ENCODE measurements around the gene PELI1. TPM values are rescaled to one million over a fixed set of nuclear protein-coding genes. Genes with fewer than 3 reads are reported as not detected.

PELI1 gene
- 10 to 100 TPM; 31.8 to 51.7 (median 40.6) TPM for total RNA-seq

- peak within 1 kb of the TSS; percentile 90 to 99 (median 93) for H3K4me3 ChIP-seq
- H3K4me1 ChIP-seq = peaks cover 0 to 2% of the 10 kb centered on the region in 2 donors
- H3K9me3 ChIP-seq = no peaks in the 10 kb centered on the region
- H3K27me3 ChIP-seq = no peaks in the 10 kb centered on the region
- no peaks in the 10 kb centered on the region for H3K36me3 ChIP-seq
- peak; percentile 96 to 99 (median 97) for TF ChIP-seq POLR2AphosphoS5 (IDR thresholded peaks at IDR 0.05)
- peak in 1 of 3 donors; percentile 38 for TF ChIP-seq CTCF (IDR thresholded peaks at IDR 0.05)
- TF ChIP-seq POLR2A (IDR thresholded peaks at IDR 0.05) = peak; percentile 94
- intact Hi-C loops (cut with DNase I; ENCODE audit: low total_unique reads) = no loop called here
- H3K27ac ChIP-seq = peak within 1 kb of the TSS; percentile 99 to 100
- peak; percentile 97 to 98 for DNase-seq (ENCODE audit: low spot score in 2 of 2)
Measured at GRCh38 chr2:64144057-64145013, at the start of gene PELI1. TSS of gene PELI1 (minus strand) at chr2:64144420. CDS start at chr2:64108310, 36,110 bp downstream.

GRCh38 chr2:64193491-64193890, 49.3 kb upstream of the PELI1 start:
- no peak overlapping the region for H3K4me3 ChIP-seq
- TF ChIP-seq POLR2AphosphoS5 (IDR thresholded peaks at IDR 0.05) (no peak), CTCF (IDR thresholded peaks at IDR 0.05) (no peak), POLR2A (IDR thresholded peaks at IDR 0.05) (no peak)
- DNase-seq (ENCODE audit: low spot score in 2 of 2) = no peak
- H3K4me1 ChIP-seq = no peaks in the 10 kb centered on the region
- intact Hi-C loops (cut with DNase I; ENCODE audit: low total_unique reads) = no loop called here
- no peaks in the 10 kb centered on the region for H3K9me3 ChIP-seq
- peak overlapping the region in 1 of 2 donors; percentile 32 for H3K27ac ChIP-seq
- no peaks in the 10 kb centered on the region for H3K27me3 ChIP-seq
- H3K36me3 ChIP-seq = no peaks in the 10 kb centered on the region

GRCh38 chr2:64192664-64193105, 48.5 kb upstream of the PELI1 start:
- Histone ChIP-seq H3K27ac (peak overlapping the region; percentile 41 to 75), H3K9me3 (no peaks in the 10 kb centered on the region), H3K27me3 (no peaks in the 10 kb centered on the region), H3K36me3 (no peaks in the 10 kb centered on the region), H3K4me3 (no peak overlapping the region), H3K4me1 (no peaks in the 10 kb centered on the region)
- DNase-seq (ENCODE audit: low spot score in 2 of 2) = no peak
- intact Hi-C loops (cut with DNase I; ENCODE audit: low total_unique reads) = no loop called here
- TF ChIP-seq CTCF (IDR thresholded peaks at IDR 0.05) (no peak), POLR2A (IDR thresholded peaks at IDR 0.05) (no peak), POLR2AphosphoS5 (IDR thresholded peaks at IDR 0.05) (peak in 1 of 3 donors; percentile 53)

GRCh38 chr2:64192125-64192479, 47.9 kb upstream of the PELI1 start:
- intact Hi-C loops (cut with DNase I; ENCODE audit: low total_unique reads) = no loop called here
- TF ChIP-seq POLR2A (IDR thresholded peaks at IDR 0.05) (no peak), CTCF (IDR thresholded peaks at IDR 0.05) (no peak), POLR2AphosphoS5 (IDR thresholded peaks at IDR 0.05) (no peak)
- H3K27ac ChIP-seq = peak overlapping the region; percentile 41 to 75
- no peaks in the 10 kb centered on the region for H3K9me3 ChIP-seq
- H3K4me3 ChIP-seq = no peak overlapping the region
- no peaks in the 10 kb centered on the region for H3K4me1 ChIP-seq
- no peaks in the 10 kb centered on the region for H3K27me3 ChIP-seq
- no peak for DNase-seq (ENCODE audit: low spot score in 2 of 2)
- H3K36me3 ChIP-seq = no peaks in the 10 kb centered on the region

GRCh38 chr2:64189586-64189985, 45.4 kb upstream of the PELI1 start:
- TF ChIP-seq CTCF (IDR thresholded peaks at IDR 0.05) (no peak), POLR2AphosphoS5 (IDR thresholded peaks at IDR 0.05) (no peak), POLR2A (IDR thresholded peaks at IDR 0.05) (no peak)
- no peaks in the 10 kb centered on the region for H3K9me3 ChIP-seq
- intact Hi-C loops (cut with DNase I; ENCODE audit: low total_unique reads) = no loop called here
- H3K27me3 ChIP-seq = no peaks in the 10 kb centered on the region
- H3K4me3 ChIP-seq = no peak overlapping the region
- no peaks in the 10 kb centered on the region for H3K4me1 ChIP-seq
- no peak overlapping the region for H3K27ac ChIP-seq
- no peak for DNase-seq (ENCODE audit: low spot score in 2 of 2)
- no peaks in the 10 kb centered on the region for H3K36me3 ChIP-seq

All from breast epithelium (tissue), 4 donors.